Gastroesophageal sphincter (tissue), 3 donors: ENCODE results near the gene LTBP1.

Experiments
- CTCF ChIP-seq, 4 experiments: fragments of 200-600 bp in 2 of 4; fragments of 450-650 bp in 2 of 4; sonication (generic) in 1 of 4; IDR thresholded peaks; one replicate each; pipeline ENCODE4 v1.5.1; 2017 to 2019; ENCODE audit warnings: antibody characterized with exemption in 4 of 4, mild to moderate bottlenecking in 2 of 4, moderate library complexity in 2 of 4
- POLR2AphosphoS5 ChIP-seq: sonication (generic); formaldehyde crosslinking; IDR thresholded peaks from one replicate; pipeline ENCODE4 v1.6.1; 2017; ENCODE audit warnings: antibody characterized with exemption

- no peak for TF ChIP-seq CTCF (IDR thresholded peaks at IDR 0.05)
- TF ChIP-seq POLR2AphosphoS5, result no peak
Measured at GRCh38 chr2:33350632-33351031, 403.9 kb downstream of the LTBP1 start.
